ENCODE results near the gene SMIM1. TPM values are rescaled to one million over a fixed set of nuclear protein-coding genes. Genes with fewer than 3 reads are reported as not detected.

Gene SMIM1
- total RNA-seq, 6 experiments from 2014 or later, result 2.6 to 8.7 (median 4.6) TPM

GRCh38 chr1:3825356-3825755 is 52.8 kb downstream of the SMIM1 start:
- intact Hi-C loops (cut with DNase I), result no loop called here
- H3K36me3 ChIP-seq, result peaks cover 0 to 66% (median 20%) of the 10 kb centered on the region in 4 donors
- no peaks in the 10 kb centered on the region for H3K9me3 ChIP-seq
- H3K27ac ChIP-seq, result no peak overlapping the region
- H3K4me1 ChIP-seq, result no peaks in the 10 kb centered on the region
- no peak for TF ChIP-seq POLR2A (IDR thresholded peaks at IDR 0.05)
- TF ChIP-seq CTCF (IDR thresholded peaks at IDR 0.05), result no peak
- WGBS (ENCODE audit: insufficient coverage, low coverage, low lambda C conversion rate, missing lambda C conversion rate), result 90% methylated on average over 9 of the region's 15 CpGs
- ATAC-seq, result no peak
- H3K27me3 ChIP-seq, result no peaks in the 10 kb centered on the region
- no peak overlapping the region for H3K4me3 ChIP-seq
- DNase-seq, result no peak

Small RNA genes within 50 kb of the gene (small RNA-seq; reads per million reads assigned to genes)
- 0 reads per million in 2 experiments for gene RF02197
- 0 reads per million in 2 experiments for gene RN7SL574P

Other genes with a start within 250 kb of the SMIM1 start
- gene MEGF6, start 161.2 kb upstream of the SMIM1 start, total RNA-seq, result 1 to 10 TPM; 2.2 to 9.6 (median 4.4) TPM
- 10 to 100 TPM; 42.5 to 54.6 (median 53.4) TPM for gene TPRG1L, start 147.7 kb upstream of the SMIM1 start, total RNA-seq
- gene WRAP73, start 122.6 kb upstream of the SMIM1 start, total RNA-seq, result 1 to 10 TPM; 5.6 to 9.1 (median 7.1) TPM
- gene TP73, start 120.2 kb upstream of the SMIM1 start, total RNA-seq, result 1 to 10 TPM in 2 of 6 experiments, under 1 TPM in 4; 0.05 to 2.3 (median 0.32) TPM
- not detected for gene CCDC27, start 20.3 kb upstream of the SMIM1 start, total RNA-seq
- 10 to 100 TPM; 22.7 to 32.2 (median 25.8) TPM for gene LRRC47, start 23.7 kb downstream of the SMIM1 start, total RNA-seq
- 10 to 100 TPM; 16.7 to 36.4 (median 26.6) TPM for gene CEP104, start 84.5 kb downstream of the SMIM1 start, total RNA-seq
- 1 to 10 TPM; 2.0 to 3.5 (median 2.9) TPM for gene DFFB, start 84.7 kb downstream of the SMIM1 start, total RNA-seq
- 10 to 100 TPM in 5 of 6 experiments, 1 to 10 TPM in 1; 9.7 to 20.9 (median 11.1) TPM for gene C1orf174, start 127.5 kb downstream of the SMIM1 start, total RNA-seq

Measured in right lobe of liver (tissue), 6 donors.